K562 (cell line): ENCODE measurements around the gene CD300H.

Source experiments
- CHD4 ChIP-seq: fragments of 200-600 bp; sonication (generic); IDR thresholded peaks from 3 replicates; pipeline ENCODE4 v1.6.1; 2012; ENCODE audit warnings: low read depth, mild to moderate bottlenecking, mixed read lengths, low read length, inconsistent platforms; ENCODE audit not compliant: insufficient read depth, insufficient replicate concordance, poor library complexity, severe bottlenecking
- MXI1 ChIP-seq: IDR thresholded peaks from 2 replicates; pipeline ENCODE4 v1.6.1; 2011; ENCODE audit warnings: low read depth, mild to moderate bottlenecking, improper control_type of control experiment, low read length
- ZNF354B ChIP-seq: fragments of 250-450 bp; sonication (Bioruptor Pico); IDR thresholded peaks from 2 replicates; pipeline ENCODE4 v1.4.0; 2020
- TF ChIP-seq, protein P1 (sequence below), 3 experiments: IDR thresholded peaks in 2 of 3; conservative IDR thresholded peaks in 1 of 3; 2 replicates each; pipeline ENCODE4 v1.5.1; 2011 to 2012; ENCODE audit warnings: low read length in 3 of 3, mild to moderate bottlenecking in 3 of 3, control low read depth in 2 of 3, improper control_type of control experiment in 1 of 3, inconsistent platforms in 1 of 3, low read depth in 1 of 3, mixed read lengths in 1 of 3, moderate library complexity in 1 of 3; ENCODE audit not compliant: insufficient read depth in 2 of 3

DNA sequence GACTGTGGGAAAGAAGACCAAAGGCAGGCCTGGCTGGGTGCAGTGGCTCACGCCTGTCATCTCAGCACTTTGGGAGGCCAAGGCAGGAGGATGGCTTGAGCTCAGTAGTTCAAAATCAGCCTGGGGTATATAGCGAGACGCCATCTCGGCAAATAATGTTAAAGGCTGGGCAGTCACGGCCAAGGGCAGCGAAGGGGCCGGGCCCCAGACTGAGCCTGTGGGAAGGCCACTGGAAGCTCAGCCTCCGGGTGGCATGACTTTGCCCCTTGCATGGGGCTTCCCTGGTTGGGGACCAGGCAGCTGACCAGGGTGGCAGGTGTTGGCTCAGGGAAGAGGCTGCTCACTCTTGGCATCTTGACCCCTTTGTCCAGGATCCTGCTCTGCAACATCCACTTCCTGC, 38.7 kb upstream of the CD300H start:
- TF ChIP-seq, protein P1, sequence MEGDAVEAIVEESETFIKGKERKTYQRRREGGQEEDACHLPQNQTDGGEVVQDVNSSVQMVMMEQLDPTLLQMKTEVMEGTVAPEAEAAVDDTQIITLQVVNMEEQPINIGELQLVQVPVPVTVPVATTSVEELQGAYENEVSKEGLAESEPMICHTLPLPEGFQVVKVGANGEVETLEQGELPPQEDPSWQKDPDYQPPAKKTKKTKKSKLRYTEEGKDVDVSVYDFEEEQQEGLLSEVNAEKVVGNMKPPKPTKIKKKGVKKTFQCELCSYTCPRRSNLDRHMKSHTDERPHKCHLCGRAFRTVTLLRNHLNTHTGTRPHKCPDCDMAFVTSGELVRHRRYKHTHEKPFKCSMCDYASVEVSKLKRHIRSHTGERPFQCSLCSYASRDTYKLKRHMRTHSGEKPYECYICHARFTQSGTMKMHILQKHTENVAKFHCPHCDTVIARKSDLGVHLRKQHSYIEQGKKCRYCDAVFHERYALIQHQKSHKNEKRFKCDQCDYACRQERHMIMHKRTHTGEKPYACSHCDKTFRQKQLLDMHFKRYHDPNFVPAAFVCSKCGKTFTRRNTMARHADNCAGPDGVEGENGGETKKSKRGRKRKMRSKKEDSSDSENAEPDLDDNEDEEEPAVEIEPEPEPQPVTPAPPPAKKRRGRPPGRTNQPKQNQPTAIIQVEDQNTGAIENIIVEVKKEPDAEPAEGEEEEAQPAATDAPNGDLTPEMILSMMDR (IDR thresholded peaks at IDR 0.05 in 2 of 3, conservative IDR thresholded peaks at IDR 0.05 in 1 of 3; ENCODE audit: insufficient read depth in 2 of 3, low read depth in 1 of 3, low read length in 3 of 3): no peak
- TF ChIP-seq CHD4 (no peak), ZNF354B (no peak), MXI1 (no peak)
